ENCODE measurements around the gene LARGE1. TPM values are rescaled to one million over a fixed set of nuclear protein-coding genes. Genes with fewer than 3 reads are reported as not detected.

LARGE1 gene
- total RNA-seq, 4 donors from 2014 or later = 18.7 to 82.1 (median 39.2) TPM

- H3K36me3 ChIP-seq = no peaks in the 10 kb centered on the region
- TF ChIP-seq CTCF (IDR thresholded peaks at IDR 0.05) (no peak), POLR2A (IDR thresholded peaks at IDR 0.05) (no peak)
Measured at GRCh38 chr22:33884829-33885228, 35.4 kb downstream of the LARGE1 start.

GRCh38 chr22:33883961-33884808, 36.1 kb downstream of the LARGE1 start:
- TF ChIP-seq CTCF (IDR thresholded peaks at IDR 0.05) (no peak), POLR2A (IDR thresholded peaks at IDR 0.05) (no peak)

More at GRCh38 chr22:33884829-33885228, 35.4 kb downstream of the LARGE1 start:
- Histone ChIP-seq H3K9me3 (no peaks in the 10 kb centered on the region), H3K27ac (no peak overlapping the region), H3K4me3 (no peak overlapping the region), H3K4me1 (no peaks in the 10 kb centered on the region), H3K27me3 (no peaks in the 10 kb centered on the region)
- DNase-seq = no peak
- intact Hi-C loops (cut with DNase I; ENCODE audit: low total_unique reads) = no loop called here

DNA sequence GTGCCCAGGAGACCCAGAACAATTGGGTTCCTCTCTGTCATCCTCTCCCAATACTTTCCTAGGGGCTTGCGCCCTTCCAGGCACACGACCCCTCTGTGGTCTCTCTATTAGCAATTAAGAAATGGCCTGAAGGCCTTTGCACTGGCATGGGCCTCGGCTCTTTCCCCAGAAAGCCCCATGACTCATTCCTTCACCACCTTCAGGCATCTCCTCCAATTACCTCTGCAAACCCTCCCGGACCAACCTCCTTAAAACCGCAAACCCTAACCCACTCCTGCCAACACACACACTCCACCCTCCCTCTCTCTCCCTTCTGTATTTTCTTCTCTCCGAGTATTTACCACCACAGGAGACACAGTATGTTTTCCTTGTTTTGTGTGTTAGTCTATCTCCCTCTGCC, 36.7 kb downstream of the LARGE1 start:
- no peaks in the 10 kb centered on the region for H3K4me1 ChIP-seq
- TF ChIP-seq POLR2A (IDR thresholded peaks at IDR 0.05) (no peak), CTCF (IDR thresholded peaks at IDR 0.05) (no peak)
- no peaks in the 10 kb centered on the region for H3K9me3 ChIP-seq
- no peak overlapping the region for H3K4me3 ChIP-seq
- no peaks in the 10 kb centered on the region for H3K27me3 ChIP-seq
- intact Hi-C loops (cut with DNase I; ENCODE audit: low total_unique reads) = no loop called here
- no peaks in the 10 kb centered on the region for H3K36me3 ChIP-seq
- DNase-seq = no peak
- H3K27ac ChIP-seq = no peak overlapping the region

More at GRCh38 chr22:33883961-33884808, 36.1 kb downstream of the LARGE1 start:
- no peaks in the 10 kb centered on the region for H3K36me3 ChIP-seq
- H3K27me3 ChIP-seq = no peaks in the 10 kb centered on the region
- no peak overlapping the region for H3K27ac ChIP-seq
- no peaks in the 10 kb centered on the region for H3K4me1 ChIP-seq
- intact Hi-C loops (cut with DNase I; ENCODE audit: low total_unique reads) = no loop called here
- H3K4me3 ChIP-seq = no peak overlapping the region
- no peak for DNase-seq
- H3K9me3 ChIP-seq = no peaks in the 10 kb centered on the region

- intact Hi-C loops (cut with DNase I; ENCODE audit: low total_unique reads) = no loop called here
- Histone ChIP-seq H3K27me3 (no peaks in the 10 kb centered on the region), H3K9me3 (no peaks in the 10 kb centered on the region), H3K36me3 (no peaks in the 10 kb centered on the region), H3K4me1 (no peaks in the 10 kb centered on the region), H3K4me3 (no peak overlapping the region), H3K27ac (no peak overlapping the region)
- no peak for TF ChIP-seq CTCF (IDR thresholded peaks at IDR 0.05)
- no peak for TF ChIP-seq POLR2A (IDR thresholded peaks at IDR 0.05)
- DNase-seq = no peak
Measured at GRCh38 chr22:33882991-33883390, 37.3 kb downstream of the LARGE1 start.

DNA sequence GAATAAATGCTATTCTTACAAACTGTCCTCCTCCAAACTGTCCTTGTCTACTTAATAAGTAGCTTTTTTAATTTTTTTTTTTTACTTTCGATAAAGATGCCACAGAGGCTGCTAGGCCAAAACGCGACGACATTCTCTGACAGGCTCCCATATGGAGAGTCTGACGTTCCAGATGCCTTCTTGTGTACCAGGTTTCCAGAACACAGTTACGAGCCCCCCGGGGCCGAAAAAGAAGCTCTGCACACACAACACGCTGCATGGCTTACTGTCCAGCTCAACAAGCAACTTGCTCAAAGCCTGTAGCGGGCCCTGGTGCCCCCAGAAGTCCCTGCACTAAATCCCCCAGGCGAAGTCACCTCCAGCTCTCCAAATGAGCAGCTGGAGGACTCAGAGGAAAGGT, 39.3 kb downstream of the LARGE1 start:
- DNase-seq = no peak
- Histone ChIP-seq H3K27me3 (no peaks in the 10 kb centered on the region), H3K9me3 (no peaks in the 10 kb centered on the region), H3K27ac (no peak overlapping the region), H3K36me3 (no peaks in the 10 kb centered on the region), H3K4me3 (no peak overlapping the region), H3K4me1 (no peaks in the 10 kb centered on the region)
- intact Hi-C loops (cut with DNase I; ENCODE audit: low total_unique reads) = no loop called here
- no peak for TF ChIP-seq POLR2A (IDR thresholded peaks at IDR 0.05)
- TF ChIP-seq CTCF (IDR thresholded peaks at IDR 0.05) = no peak

All from uterus (tissue), 4 donors.